Keratinocyte (primary cell): ENCODE results near the gene LRRC41. TPM values are rescaled to one million over a fixed set of nuclear protein-coding genes. Genes with fewer than 3 reads are reported as not detected.
A peak's percentile ranks its signal among the peaks of the same experiment; 100 is the strongest.

ENCODE experiments used
- DNase-seq: peaks from one replicate; pipeline ENCODE4 v3.0.0-alpha.2; 2011; ENCODE audit warnings: low read depth, missing footprints, low spot score
- FAIRE-seq: peaks from 2 replicates; lab custom pipeline; 2011; peaks lifted over from hg19 to GRCh38; lab: Jason Lieb, UNC
- H2AFZ ChIP-seq: 2 replicates; pipeline ENCODE4 v1.6.0; 2012; ENCODE audit warnings: low read length, control low read depth, inconsistent platforms; ENCODE audit not compliant: control insufficient read depth
- H3K27ac ChIP-seq: 2 replicates; pipeline ENCODE4 v1.5.1; 2011; ENCODE audit warnings: low read length; ENCODE audit not compliant: control insufficient read depth, insufficient read depth
- H3K27me3 ChIP-seq: 3 replicates; pipeline ENCODE4 v1.6.0; 2011; ENCODE audit warnings: low read length; ENCODE audit not compliant: control insufficient read depth, insufficient read depth; ENCODE audit errors: extremely low read depth
- H3K36me3 ChIP-seq, 2 experiments: 2 replicates in 1 of 2; 3 replicates in 1 of 2; pipeline ENCODE4 v1.5.1; 2011; ENCODE audit warnings: low read length in 2 of 2, mild to moderate bottlenecking in 1 of 2; ENCODE audit not compliant: control insufficient read depth in 2 of 2, insufficient read depth in 2 of 2; ENCODE audit errors: extremely low read depth in 1 of 2
- H3K4me1 ChIP-seq: 3 replicates; pipeline ENCODE4 v1.5.1; 2011; ENCODE audit warnings: low read length; ENCODE audit not compliant: control insufficient read depth, insufficient read depth; ENCODE audit errors: extremely low read depth
- H3K4me2 ChIP-seq: 3 replicates; pipeline ENCODE4 v1.6.0; 2011; ENCODE audit warnings: low read depth, low read length; ENCODE audit not compliant: control insufficient read depth, insufficient read depth; ENCODE audit errors: extremely low read depth
- H3K4me3 ChIP-seq, 3 experiments: fragments of 200-600 bp in 1 of 3; sonication (generic) in 1 of 3; 2 replicates in 2 of 3; 3 replicates in 1 of 3; pipeline ENCODE4 v1.5.1; 2011 to 2016; ENCODE audit warnings: low read length in 3 of 3, mild to moderate bottlenecking in 3 of 3, control low read depth in 2 of 3, inconsistent platforms in 1 of 3, low read depth in 1 of 3, mixed read lengths in 1 of 3, mixed run types in 1 of 3, moderate library complexity in 1 of 3; ENCODE audit not compliant: control insufficient read depth in 2 of 3, insufficient read depth in 2 of 3; ENCODE audit errors: extremely low read depth in 1 of 3
- H3K79me2 ChIP-seq: 2 replicates; pipeline ENCODE4 v1.6.0; 2012; ENCODE audit warnings: low read length; ENCODE audit not compliant: control insufficient read depth, insufficient read depth
- H3K9ac ChIP-seq: 3 replicates; pipeline ENCODE4 v1.6.0; 2011; ENCODE audit warnings: low read length; ENCODE audit not compliant: control insufficient read depth, insufficient read depth; ENCODE audit errors: extremely low read depth
- H3K9me1 ChIP-seq: 3 replicates; pipeline ENCODE4 v1.6.0; 2011; ENCODE audit warnings: low read length; ENCODE audit not compliant: control insufficient read depth, insufficient read depth; ENCODE audit errors: extremely low read depth
- H3K9me3 ChIP-seq: 2 replicates; pipeline ENCODE4 v1.5.1; 2012; ENCODE audit warnings: low read depth, low read length; ENCODE audit not compliant: control insufficient read depth
- H4K20me1 ChIP-seq: 3 replicates; pipeline ENCODE4 v1.6.0; 2011; ENCODE audit warnings: low read length; ENCODE audit not compliant: control insufficient read depth, insufficient read depth; ENCODE audit errors: extremely low read depth
- CTCF ChIP-seq, 3 experiments: IDR thresholded peaks in 1 of 3; conservative IDR thresholded peaks in 1 of 3; optimal IDR thresholded peaks in 1 of 3; 2 replicates in 2 of 3; 3 replicates in 1 of 3; pipeline versions ENCODE3 to v1.5.1; 2011; ENCODE audit warnings: low read length in 3 of 3, mild to moderate bottlenecking in 3 of 3, moderate library complexity in 2 of 3, control low read depth in 1 of 3, inconsistent platforms in 1 of 3; ENCODE audit not compliant: insufficient read depth in 2 of 3; ENCODE audit errors: extremely low read depth in 1 of 3
- EZH2 ChIP-seq: IDR thresholded peaks from one replicate; pipeline ENCODE4 v1.6.1; 2012; ENCODE audit warnings: inconsistent platforms, mild to moderate bottlenecking, low read length, moderate library complexity
- dilution Hi-C: fragments of 300-500 bp; cut with MboI; formaldehyde crosslinking; loops from one replicate; pipeline ENCODE4 v1.7.0; 2020; ENCODE audit warnings: low sequenced_read_pairs; ENCODE audit not compliant: extremely low pct_ligation_motif_present
- polyA plus RNA-seq, 5 experiments: library from polyadenylated mRNA; depleted of rRNA in 3 of 5; stranded (reverse) in 3 of 5; stranded (forward) in 1 of 5; unstranded in 1 of 5; fragments of >200 nt; gene quantifications; 1 replicate in 1 of 5; 2 replicates in 3 of 5; 3 replicates in 1 of 5; pipeline versions ENCODE4 v1.2.1 to v1.2.3, GENCODE V29; 2011 to 2012; ENCODE audit warnings: missing spikeins in 2 of 5, low read depth in 1 of 5, low replicate concordance in 1 of 5

Gene LRRC41
- polyA plus RNA-seq, 1 donor (not counting 4 experiments of a cell fraction or from before 2014, with no cell fraction given) = 51.2 TPM

- dilution Hi-C loops = no loop called here
- DNase-seq = no peak
- peaks cover 95% of the 10 kb centered on the region for H3K79me2 ChIP-seq
- peaks cover 3% of the 10 kb centered on the region for H4K20me1 ChIP-seq
- FAIRE-seq = no peak
- peak overlapping the region; percentile 80 for H3K4me2 ChIP-seq
- peaks cover 21% of the 10 kb centered on the region for H3K4me1 ChIP-seq
- TF ChIP-seq CTCF (optimal IDR thresholded peaks at IDR 0.05 in 1 of 3, IDR thresholded peaks at IDR 0.05 in 1 of 3, conservative IDR thresholded peaks at IDR 0.05 in 1 of 3; ENCODE audit: extremely low read depth in 1 of 3, insufficient read depth in 2 of 3, low read length in 3 of 3) (no peak), EZH2 (no peak)
- no peaks in the 10 kb centered on the region for H3K9me1 ChIP-seq
- H3K9me3 ChIP-seq = no peaks in the 10 kb centered on the region
- H3K9ac ChIP-seq = peak overlapping the region; percentile 96
- peak overlapping the region; percentile 98 for H3K27ac ChIP-seq
- peak overlapping the region; percentile 94 for H2AFZ ChIP-seq
- no peaks in the 10 kb centered on the region for H3K27me3 ChIP-seq
- H3K4me3 ChIP-seq = peak overlapping the region; percentile 76 to 99 (median 99)
- peaks cover 0 to 2% of the 10 kb centered on the region in 2 experiments for H3K36me3 ChIP-seq
Measured at GRCh38 chr1:46303872-46304326, 483 bp upstream of the LRRC41 start.

- H3K27ac ChIP-seq = peak overlapping the region; percentile 98
Measured at GRCh38 chr1:46302641-46303037, 777 bp downstream of the LRRC41 start.

More at GRCh38 chr1:46302641-46303037, 777 bp downstream of the LRRC41 start:
- Histone ChIP-seq H3K79me2 (peaks cover 89% of the 10 kb centered on the region), H3K9me3 (no peaks in the 10 kb centered on the region), H3K4me1 (peaks cover 21% of the 10 kb centered on the region), H3K9me1 (no peaks in the 10 kb centered on the region), H3K4me2 (peak overlapping the region; percentile 99), H4K20me1 (peaks cover 3% of the 10 kb centered on the region), H2AFZ (peak overlapping the region; percentile 14), H3K4me3 (peak overlapping the region; percentile 76 to 99 (median 99)), H3K9ac (peak overlapping the region; percentile 96), H3K27me3 (no peaks in the 10 kb centered on the region), H3K36me3 (peaks cover under 1 to 4% of the 10 kb centered on the region in 2 experiments)
- DNase-seq (no peak), FAIRE-seq (no peak)
- TF ChIP-seq EZH2 (no peak), CTCF (optimal IDR thresholded peaks at IDR 0.05 in 1 of 3, IDR thresholded peaks at IDR 0.05 in 1 of 3, conservative IDR thresholded peaks at IDR 0.05 in 1 of 3; ENCODE audit: extremely low read depth in 1 of 3, insufficient read depth in 2 of 3, low read length in 3 of 3) (no peak)
- dilution Hi-C loops = no loop called here
